ENCODE data around the gene TIMM21. TPM values are rescaled to one million over a fixed set of nuclear protein-coding genes. Genes with fewer than 3 reads are reported as not detected.

The TIMM21 gene
- total RNA-seq, 1 donor from 2014 or later = 21.6 TPM

DNA sequence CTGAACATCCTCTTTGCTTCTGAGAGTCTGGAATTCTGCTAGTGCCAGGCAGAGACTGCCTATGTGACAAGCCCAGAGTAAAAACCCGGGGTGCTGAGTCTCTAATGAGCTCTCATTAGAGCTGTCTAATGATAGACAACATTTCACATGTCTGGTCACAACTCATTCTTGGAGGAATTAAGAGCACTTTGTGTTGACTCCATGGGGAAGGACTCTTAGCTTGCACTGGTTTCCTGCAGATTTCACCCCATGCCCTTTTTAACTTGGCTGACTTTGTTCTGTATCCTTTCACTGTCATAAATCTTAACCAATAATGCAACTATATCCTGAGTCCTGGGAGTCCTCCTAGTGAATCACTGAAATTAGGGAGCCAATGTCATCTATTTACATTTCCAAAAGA, 34.2 kb upstream of the TIMM21 start:
- H3K9me3 ChIP-seq = peaks cover 14% of the 10 kb centered on the region
- no peaks in the 10 kb centered on the region for H3K4me1 ChIP-seq
- no peaks in the 10 kb centered on the region for H3K27me3 ChIP-seq (ENCODE audit: low read depth)
- DNase-seq = no peak
- intact Hi-C loops (cut with DNase I) = no loop called here
- TF ChIP-seq, protein P1, sequence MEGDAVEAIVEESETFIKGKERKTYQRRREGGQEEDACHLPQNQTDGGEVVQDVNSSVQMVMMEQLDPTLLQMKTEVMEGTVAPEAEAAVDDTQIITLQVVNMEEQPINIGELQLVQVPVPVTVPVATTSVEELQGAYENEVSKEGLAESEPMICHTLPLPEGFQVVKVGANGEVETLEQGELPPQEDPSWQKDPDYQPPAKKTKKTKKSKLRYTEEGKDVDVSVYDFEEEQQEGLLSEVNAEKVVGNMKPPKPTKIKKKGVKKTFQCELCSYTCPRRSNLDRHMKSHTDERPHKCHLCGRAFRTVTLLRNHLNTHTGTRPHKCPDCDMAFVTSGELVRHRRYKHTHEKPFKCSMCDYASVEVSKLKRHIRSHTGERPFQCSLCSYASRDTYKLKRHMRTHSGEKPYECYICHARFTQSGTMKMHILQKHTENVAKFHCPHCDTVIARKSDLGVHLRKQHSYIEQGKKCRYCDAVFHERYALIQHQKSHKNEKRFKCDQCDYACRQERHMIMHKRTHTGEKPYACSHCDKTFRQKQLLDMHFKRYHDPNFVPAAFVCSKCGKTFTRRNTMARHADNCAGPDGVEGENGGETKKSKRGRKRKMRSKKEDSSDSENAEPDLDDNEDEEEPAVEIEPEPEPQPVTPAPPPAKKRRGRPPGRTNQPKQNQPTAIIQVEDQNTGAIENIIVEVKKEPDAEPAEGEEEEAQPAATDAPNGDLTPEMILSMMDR (IDR thresholded peaks at IDR 0.05) = no peak
- no peaks in the 10 kb centered on the region for H3K36me3 ChIP-seq
- H3K4me3 ChIP-seq = no peak overlapping the region
- no peak overlapping the region for H3K27ac ChIP-seq
- no peak for ATAC-seq

DNA sequence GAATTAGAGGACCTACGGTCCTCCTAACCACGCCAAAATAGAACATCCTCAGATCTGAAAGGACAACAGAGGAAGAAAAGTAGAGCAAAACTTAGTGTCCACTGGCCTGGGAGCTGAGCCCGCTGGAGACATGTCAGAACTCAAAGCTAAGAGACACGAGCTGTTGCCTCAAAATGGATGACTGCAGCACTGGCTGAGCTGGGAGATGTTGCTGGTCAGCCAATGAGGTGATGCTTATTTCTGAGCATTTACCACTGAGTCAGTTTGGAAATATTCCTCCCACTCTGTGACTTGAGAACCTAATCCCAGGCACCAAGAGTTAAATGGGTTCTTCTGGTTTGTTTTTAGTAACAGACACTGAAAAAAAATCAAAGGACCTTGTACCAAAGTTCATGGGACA, 33.3 kb upstream of the TIMM21 start:
- H3K27me3 ChIP-seq (ENCODE audit: low read depth) = no peaks in the 10 kb centered on the region
- H3K4me3 ChIP-seq = no peak overlapping the region
- intact Hi-C loops (cut with DNase I) = no loop called here

DNA sequence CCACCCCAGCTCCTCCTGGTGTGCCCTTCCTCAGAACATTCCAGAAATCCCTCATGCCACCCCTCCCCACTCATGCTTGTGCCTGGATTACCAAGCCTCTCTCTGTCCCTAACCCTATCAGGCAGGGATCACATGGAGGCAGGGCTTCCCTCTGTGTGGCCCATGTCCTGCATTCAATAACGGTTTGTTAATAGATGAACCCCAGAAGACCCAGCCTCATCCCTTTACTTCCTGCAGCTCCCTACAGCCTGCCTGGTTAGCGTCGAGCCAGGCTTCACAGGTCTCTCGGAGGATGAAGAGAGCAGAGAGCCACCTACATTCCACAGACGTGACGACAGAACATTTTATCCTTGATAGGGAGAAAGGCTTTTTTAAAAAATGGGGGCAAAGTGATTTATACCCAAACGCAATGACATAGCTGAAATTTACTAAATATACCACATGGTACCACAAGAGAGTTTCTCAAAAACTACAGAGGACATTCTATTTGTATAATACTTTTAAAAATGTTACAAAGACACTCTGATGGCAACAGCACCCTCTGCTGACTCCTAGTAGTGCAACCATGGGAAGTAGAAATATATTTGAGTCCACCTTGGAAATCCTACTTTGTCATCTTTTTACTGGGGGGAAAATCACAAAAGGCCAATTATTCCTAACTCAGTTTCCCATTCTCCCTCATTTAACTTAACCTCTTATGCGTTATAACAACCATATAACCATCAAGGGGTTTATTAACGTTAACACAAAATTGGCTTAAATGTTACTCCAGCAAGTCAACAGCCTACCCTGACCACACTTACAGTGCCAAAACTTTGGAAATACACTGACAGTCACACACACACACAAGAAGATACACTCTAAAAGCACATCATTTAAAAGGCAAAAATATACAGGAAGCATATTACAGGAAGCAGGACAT, 31.4 kb upstream of the TIMM21 start:
- H3K27me3 ChIP-seq (ENCODE audit: low read depth) = no peaks in the 10 kb centered on the region
- no peaks in the 10 kb centered on the region for H3K4me1 ChIP-seq
- H3K9me3 ChIP-seq = peaks cover 12% of the 10 kb centered on the region
- TF ChIP-seq, protein P1 (IDR thresholded peaks at IDR 0.05) = peak; percentile 53
- ATAC-seq = peak; percentile 51 to 89
- H3K4me3 ChIP-seq = no peak overlapping the region
- H3K36me3 ChIP-seq = no peaks in the 10 kb centered on the region
- intact Hi-C loops (cut with DNase I) = no loop called here
- no peak overlapping the region for H3K27ac ChIP-seq
- no peak for DNase-seq

More for the DNA sequence above, 33.3 kb upstream of the TIMM21 start:
- TF ChIP-seq, protein P1 (IDR thresholded peaks at IDR 0.05) = no peak
- DNase-seq (no peak), ATAC-seq (no peak)
- H3K9me3 ChIP-seq = peaks cover 14% of the 10 kb centered on the region
- no peak overlapping the region for H3K27ac ChIP-seq
- H3K4me1 ChIP-seq = no peaks in the 10 kb centered on the region
- no peaks in the 10 kb centered on the region for H3K36me3 ChIP-seq

DNA sequence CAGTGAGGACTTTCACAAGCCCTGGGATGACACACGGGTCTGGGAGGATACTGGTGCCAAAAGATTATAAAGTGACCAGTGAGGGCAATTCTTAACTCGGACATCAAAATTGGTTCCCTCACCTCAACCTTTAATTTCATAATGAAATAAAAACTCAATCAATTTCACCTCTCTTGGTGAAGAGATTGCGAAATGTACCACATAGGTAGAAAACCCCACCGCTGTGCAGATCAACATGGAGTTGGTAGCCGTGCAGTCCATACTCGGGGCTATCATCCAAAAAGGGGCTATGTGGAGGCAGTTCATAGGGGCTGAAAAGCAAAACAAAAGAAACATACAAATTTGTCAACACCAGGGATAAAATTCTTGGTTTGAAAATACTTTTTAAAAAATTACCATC, 25.1 kb upstream of the TIMM21 start:
- intact Hi-C loops (cut with DNase I) = no loop called here
- Histone ChIP-seq H3K4me1 (no peaks in the 10 kb centered on the region), H3K36me3 (no peaks in the 10 kb centered on the region), H3K27ac (no peak overlapping the region), H3K4me3 (no peak overlapping the region), H3K9me3 (no peaks in the 10 kb centered on the region), H3K27me3 (ENCODE audit: low read depth) (no peaks in the 10 kb centered on the region)
- TF ChIP-seq, protein P1 (IDR thresholded peaks at IDR 0.05) = no peak
- ATAC-seq (no peak), DNase-seq (no peak)

DNA sequence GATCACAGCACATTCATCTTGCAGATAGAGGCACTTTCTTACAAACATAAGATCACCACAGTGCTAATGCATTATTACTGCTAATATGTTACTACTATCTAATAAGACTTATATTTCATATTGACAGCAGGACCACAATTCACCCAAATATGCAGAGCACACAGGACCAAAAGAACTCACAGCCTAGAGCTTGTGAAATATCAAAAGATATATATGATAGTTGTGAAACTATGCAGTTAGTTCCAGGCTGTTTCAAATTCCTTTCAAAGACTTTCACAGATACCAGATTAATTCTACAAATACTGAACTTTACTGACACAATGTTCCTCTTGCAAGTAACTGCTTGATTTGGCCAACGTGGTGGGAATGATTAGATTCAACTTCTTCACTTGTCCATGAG, 23.7 kb upstream of the TIMM21 start:
- Histone ChIP-seq H3K9me3 (no peaks in the 10 kb centered on the region), H3K36me3 (no peaks in the 10 kb centered on the region), H3K4me1 (no peaks in the 10 kb centered on the region), H3K27me3 (ENCODE audit: low read depth) (no peaks in the 10 kb centered on the region), H3K27ac (no peak overlapping the region), H3K4me3 (no peak overlapping the region)
- intact Hi-C loops (cut with DNase I) = no loop called here
- no peak for ATAC-seq
- DNase-seq = no peak
- TF ChIP-seq, protein P1 (IDR thresholded peaks at IDR 0.05) = no peak
